NOMO-1 treated with DMSO at 0.1 percent for 48 hours (cell line): Measurements from ENCODE around the gene TCF20.

Experiments
- DNase-seq: peaks from one replicate; lab custom pipeline; 2025; ENCODE audit not compliant: unreplicated experiment; lab: John Stamatoyannopoulos, UW

TCF20 gene

GRCh38 chr22:42300259-42301076 lies 30.0 kb upstream of the TCF20 start:
- DNase-seq, result peak; percentile 65

GRCh38 chr22:42299586-42300258 lies 29.3 kb upstream of the TCF20 start:
- peak; percentile 63 for DNase-seq

DNA sequence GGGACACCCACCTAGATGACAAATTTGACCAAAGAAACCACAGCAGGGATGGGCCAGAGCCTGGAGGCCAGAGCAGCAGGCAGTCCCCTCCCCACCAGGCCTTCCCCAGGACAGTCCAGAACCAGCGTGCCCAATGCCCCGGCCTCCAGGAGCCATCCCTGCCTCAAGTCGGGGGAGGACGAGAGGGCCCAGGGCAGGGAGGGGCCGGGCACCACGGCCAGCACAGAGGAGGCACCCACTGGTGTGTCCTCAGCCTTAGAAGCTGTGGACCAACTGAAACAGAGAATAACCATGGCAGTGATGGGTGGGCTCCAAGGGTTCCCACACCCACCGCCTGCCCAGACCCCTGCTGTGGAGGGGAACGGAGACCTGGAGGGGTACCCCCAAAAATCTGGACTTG lies 28.3 kb upstream of the TCF20 start:
- DNase-seq, result no peak

DNA sequence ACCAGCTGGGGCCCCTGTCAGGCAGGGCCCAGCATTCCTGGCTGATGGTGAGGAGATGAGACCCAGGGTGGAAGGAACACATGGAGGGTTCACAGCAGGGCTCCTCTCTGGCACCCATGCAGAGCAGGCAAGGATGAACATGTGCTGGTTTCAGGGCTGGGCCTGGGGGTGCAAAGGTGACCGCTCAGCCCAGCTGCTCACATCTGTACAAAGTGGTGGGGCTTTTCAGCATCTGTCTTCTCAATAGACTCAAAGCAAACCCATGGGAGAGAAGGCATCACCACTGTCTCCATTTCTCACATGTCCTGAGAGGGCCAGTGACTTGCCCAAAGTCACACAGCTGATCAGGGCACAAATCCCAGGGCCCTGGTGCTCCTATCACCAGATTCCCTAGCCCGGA lies 27.3 kb upstream of the TCF20 start:
- no peak for DNase-seq

- no peak for DNase-seq
These were observed 26.4 kb upstream of the TCF20 start for GRCh38 chr22:42296883-42297282.

DNA sequence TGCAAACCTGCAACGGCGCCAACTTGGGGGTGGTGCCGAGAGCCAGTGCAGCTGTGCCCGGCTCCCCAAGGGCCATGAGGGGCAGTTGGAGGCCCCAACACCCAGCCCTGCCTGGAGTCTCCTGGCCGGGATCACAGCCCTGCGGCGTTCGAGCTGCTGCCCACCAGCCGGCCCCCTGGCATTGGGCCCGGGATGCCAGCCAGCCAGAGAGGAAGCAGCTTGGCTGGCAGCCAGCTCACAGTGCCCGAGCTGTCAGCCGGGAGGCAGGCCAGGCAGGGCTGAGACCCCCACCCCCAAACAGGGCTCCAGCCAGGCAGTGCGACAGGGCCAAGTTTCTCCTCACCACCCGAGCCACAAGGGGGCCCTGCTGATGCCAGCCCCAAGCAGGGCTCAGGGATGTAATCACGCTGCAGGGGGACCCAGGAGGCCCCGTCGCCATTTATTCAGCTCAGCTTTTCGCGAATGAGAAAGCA lies 26.0 kb upstream of the TCF20 start:
- DNase-seq, result no peak

- DNase-seq, result no peak
These were observed 23.9 kb upstream of the TCF20 start for GRCh38 chr22:42294034-42294985.

- DNase-seq, result no peak
These were observed 22.5 kb upstream of the TCF20 start for GRCh38 chr22:42292732-42293520.

GRCh38 chr22:42291287-42291686 lies 20.8 kb upstream of the TCF20 start:
- DNase-seq, result no peak

DNA sequence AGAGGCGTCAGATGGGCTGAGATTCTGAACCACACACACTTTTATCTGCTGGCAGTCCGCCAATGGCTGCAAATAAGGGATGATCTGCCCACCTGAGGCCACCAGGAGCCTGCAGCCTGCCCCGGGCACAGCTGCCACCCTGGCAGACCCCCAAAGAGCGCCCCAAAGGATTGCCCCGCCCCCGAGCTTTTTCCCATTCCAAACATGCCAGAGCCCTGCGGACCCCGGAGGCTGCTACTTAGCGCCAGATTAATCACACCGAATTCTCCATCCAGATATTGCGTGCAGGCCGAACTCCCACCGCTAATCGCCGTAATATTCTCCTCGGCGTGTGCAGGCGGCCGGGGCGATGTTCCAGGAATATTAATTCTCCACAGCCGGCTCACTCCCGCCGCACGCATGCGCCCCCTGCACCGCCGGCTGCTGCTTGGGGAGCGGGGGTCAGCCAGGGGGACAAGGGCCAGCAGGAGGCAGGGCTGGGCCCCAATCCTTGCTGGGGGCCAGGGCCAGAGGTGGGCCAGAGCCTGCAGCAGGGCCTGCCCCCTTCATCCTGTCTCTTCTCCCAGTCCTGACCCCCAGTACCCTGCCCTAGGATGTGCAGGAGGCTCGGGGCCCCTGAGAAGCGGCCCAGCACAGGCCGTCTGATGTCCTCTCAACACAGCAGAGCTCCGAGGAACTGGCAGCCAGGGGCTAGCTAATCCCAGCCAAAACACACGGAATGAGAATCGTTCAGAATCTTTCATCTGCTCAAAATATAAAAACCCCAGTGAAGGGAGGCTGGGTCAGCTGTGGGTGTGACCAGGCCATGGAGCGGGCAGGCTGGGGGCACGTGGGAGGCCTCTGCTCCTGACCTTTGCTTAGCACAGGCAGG lies 19.5 kb upstream of the TCF20 start:
- DNase-seq, result no peak

DNA sequence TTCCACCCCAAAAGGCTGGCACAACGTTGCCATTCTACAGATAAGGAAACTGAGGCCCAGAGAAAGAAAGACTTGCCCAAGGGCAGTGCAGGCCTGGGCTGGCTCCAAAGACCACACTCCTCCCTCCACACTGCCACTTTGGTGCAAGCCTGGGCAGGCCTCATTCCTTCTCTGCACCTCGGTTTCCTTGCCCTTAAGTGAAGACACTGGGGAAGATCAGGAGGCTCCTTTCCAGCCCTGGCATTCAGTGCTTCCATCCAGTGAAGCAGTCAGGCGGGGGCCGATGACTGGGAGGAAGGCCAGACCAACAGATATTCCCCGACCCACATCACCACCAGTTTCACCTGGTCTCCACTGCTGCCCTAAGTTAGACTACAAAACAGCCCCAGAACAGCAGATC lies 18.3 kb upstream of the TCF20 start:
- no peak for DNase-seq

GRCh38 chr22:42287174-42287890 lies 16.9 kb upstream of the TCF20 start:
- DNase-seq, result no peak

DNA sequence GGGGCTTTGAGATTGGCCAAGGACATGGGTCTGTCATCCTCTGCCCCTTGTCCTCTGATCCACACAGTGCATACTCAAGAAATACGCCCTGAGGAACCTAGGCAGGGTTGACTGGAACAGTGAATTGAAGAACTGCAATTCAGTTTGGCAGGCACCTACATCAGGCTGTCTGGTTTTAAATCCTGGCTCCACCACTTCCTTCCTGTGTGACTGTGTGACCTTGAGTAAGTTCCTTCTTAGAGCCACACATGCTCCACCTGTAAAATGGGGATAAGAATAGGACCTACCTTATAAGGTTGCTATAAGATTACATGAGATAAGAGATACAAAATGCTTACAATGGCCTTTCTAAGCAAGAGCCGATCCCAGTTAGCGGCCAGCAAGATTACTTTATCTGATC lies 15.8 kb upstream of the TCF20 start:
- DNase-seq, result peak; percentile 16

DNA sequence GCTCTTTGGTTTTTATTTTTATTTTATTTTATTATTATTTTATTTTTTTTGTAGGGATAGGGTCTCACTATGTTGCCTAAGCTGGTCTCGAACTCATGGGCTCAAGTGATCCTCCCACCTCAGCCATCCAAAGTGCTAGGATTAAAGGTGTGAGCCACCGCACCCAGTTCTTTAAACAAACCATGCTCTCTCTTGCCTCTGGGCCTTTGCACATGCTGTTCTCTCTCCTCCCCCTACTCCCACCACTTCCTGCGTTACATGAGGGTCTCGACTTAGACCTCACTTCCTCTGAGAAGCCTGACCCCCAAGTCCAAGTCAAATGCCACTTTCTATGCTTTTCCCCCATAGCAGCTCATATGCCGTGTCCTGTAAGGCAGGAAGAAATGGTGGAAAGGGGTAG lies 15.2 kb upstream of the TCF20 start:
- DNase-seq, result no peak

DNA sequence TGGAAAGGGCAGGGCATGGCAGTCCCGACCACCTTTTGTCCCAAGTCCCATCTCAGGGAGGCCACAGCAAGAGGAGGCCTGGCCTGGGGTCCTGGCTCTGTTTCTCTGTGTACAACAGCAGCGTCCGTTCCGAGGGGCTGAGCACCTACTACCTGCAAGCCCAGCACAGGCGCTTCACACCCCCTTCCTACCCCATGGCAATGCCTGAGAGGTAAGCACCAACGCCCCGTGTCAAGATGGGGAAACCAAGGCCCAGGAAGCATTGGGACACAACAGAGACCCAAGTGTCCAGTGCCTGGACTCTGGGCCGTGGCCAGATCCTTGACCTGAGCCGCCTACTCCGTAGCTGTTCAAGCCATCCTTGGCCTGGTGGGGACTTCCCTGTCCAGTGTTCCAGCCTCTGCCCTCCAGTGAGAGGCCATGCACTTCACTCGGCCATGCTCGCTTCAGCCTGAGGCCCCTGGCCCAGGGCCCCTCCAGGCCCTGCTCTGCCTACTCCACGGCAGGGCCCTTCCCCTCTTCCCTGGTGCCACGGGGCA lies 14.3 kb upstream of the TCF20 start:
- DNase-seq, result no peak

DNA sequence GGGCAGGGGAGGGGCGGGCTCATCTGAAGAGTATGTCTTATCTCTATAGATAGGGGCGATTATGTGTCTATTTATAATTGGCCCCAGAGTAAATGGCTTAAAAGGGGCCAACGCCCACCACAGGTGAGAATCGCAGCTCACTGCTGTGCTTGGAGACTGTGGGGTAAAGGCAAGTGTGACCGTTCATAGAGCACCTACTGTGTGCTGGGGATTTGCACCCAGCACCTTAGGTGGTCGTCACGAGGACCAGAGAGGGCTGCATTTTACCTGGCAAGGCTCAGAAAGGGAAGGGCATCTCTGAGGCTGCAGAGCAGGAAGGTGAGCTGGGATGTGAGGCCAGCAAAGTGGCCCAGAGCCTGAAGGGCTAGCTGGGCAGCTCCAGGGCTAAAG lies 13.7 kb upstream of the TCF20 start:
- DNase-seq, result no peak

GRCh38 chr22:42283278-42284201 lies 13.1 kb upstream of the TCF20 start:
- no peak for DNase-seq

DNA sequence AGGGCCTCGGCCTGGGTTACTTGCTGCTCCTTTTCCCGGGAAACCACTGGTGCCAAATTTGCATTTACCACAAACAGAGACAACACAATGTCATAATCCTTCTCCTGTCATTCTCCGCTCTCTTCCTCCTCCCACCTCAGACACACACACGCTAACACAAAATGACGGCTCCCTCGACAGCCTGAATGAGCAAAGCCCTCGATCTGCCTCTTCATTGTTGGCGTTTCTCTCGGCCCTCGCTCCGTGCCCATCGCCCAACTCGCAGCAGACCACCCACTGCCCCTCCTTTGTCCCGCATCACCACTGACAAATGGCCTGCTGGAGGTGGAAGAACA lies 12.5 kb upstream of the TCF20 start:
- no peak for DNase-seq
